ENCODE measurements around the gene TMC1. TPM values are rescaled to one million over a fixed set of nuclear protein-coding genes. Genes with fewer than 3 reads are reported as not detected.

The TMC1 gene
- total RNA-seq, 1 experiment from 2014 or later: 0.36 TPM

DNA sequence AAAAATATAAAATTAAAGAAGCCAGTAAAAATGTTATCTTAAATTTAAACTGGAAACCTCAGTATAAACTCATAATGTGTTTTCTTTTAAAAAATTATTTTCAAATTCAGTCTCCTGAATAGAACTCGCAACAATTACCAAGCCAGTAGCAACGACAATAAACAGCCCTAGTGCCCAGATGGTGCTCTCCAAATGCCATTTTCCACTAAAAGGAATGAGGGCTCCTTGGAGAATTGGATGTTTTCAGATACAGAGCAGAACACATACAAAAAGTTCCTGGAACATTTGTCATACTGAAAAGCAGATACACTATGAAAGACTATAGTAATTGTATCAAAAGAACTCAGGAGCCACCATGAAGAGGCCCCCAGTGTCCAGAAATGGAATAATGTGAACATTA is 97.4 kb downstream of the TMC1 start:
- no peaks in the 10 kb centered on the region for H3K9me3 ChIP-seq (ENCODE audit: control insufficient read depth, insufficient read depth, low read depth, low read length)
- H3K36me3 ChIP-seq (ENCODE audit: control insufficient read depth, insufficient read depth, low read length): no peaks in the 10 kb centered on the region
- no peak overlapping the region for H3K27ac ChIP-seq (ENCODE audit: low read length)
- ATAC-seq: no peak
- intact Hi-C loops (cut with micrococcal nuclease; ENCODE audit: unreplicated experiment) (no loop called here), in situ Hi-C loops (cut with HindIII; ENCODE audit: low pct_unique_long_range_greater_than_20kb, low sequenced_read_pairs) (no loop called here)
- TF ChIP-seq, protein P1, sequence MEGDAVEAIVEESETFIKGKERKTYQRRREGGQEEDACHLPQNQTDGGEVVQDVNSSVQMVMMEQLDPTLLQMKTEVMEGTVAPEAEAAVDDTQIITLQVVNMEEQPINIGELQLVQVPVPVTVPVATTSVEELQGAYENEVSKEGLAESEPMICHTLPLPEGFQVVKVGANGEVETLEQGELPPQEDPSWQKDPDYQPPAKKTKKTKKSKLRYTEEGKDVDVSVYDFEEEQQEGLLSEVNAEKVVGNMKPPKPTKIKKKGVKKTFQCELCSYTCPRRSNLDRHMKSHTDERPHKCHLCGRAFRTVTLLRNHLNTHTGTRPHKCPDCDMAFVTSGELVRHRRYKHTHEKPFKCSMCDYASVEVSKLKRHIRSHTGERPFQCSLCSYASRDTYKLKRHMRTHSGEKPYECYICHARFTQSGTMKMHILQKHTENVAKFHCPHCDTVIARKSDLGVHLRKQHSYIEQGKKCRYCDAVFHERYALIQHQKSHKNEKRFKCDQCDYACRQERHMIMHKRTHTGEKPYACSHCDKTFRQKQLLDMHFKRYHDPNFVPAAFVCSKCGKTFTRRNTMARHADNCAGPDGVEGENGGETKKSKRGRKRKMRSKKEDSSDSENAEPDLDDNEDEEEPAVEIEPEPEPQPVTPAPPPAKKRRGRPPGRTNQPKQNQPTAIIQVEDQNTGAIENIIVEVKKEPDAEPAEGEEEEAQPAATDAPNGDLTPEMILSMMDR (IDR thresholded peaks at IDR 0.05): no peak
- TF ChIP-seq TCF7L2 (IDR thresholded peaks at IDR 0.05; ENCODE audit: low read depth, low read length): no peak
- no peaks in the 10 kb centered on the region for H3K4me1 ChIP-seq (ENCODE audit: control insufficient read depth, insufficient read depth, low read length)
- ChIA-PET POLR2A (no interaction called here), CTCF (no interaction called here)
- no peak for DNase-seq (ENCODE audit: low read depth, low spot score)
- no peak overlapping the region for H3K4me3 ChIP-seq (ENCODE audit: low read depth in 2 of 2, low read length in 2 of 2)
- BruUV-seq (replicated peaks): no TSS peak
- H3K27me3 ChIP-seq (ENCODE audit: control insufficient read depth, insufficient read depth, low read length): no peaks in the 10 kb centered on the region

DNA sequence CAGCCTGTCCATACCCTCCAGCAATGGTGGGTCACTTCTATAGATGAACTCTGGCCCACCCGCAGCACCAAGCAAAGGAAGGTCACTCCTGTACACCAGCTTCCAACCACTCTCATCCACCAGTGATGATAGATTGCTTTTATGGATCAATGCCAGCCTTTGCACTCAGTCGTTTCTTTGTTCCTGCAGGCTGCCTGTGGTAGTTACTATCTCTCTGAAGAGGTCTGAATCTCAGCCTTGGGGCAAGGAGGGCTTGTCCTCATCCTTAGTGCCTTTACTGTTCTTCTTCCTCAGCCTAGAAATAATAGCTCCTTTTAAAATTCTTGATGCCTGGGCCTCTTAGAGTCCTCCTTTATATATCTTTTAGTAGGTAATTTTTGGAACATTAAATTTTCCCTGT is 100.8 kb downstream of the TMC1 start:
- POLR2A ChIA-PET: no interaction called here
- no TSS peak for BruUV-seq (replicated peaks)

More for the DNA sequence above, 100.8 kb downstream of the TMC1 start:
- no peaks in the 10 kb centered on the region for H3K27me3 ChIP-seq (ENCODE audit: control insufficient read depth, insufficient read depth, low read length)
- ATAC-seq (no peak), DNase-seq (ENCODE audit: low read depth, low spot score) (no peak)
- TF ChIP-seq, protein P1 (IDR thresholded peaks at IDR 0.05): no peak
- no peak for TF ChIP-seq TCF7L2 (IDR thresholded peaks at IDR 0.05; ENCODE audit: low read depth, low read length)
- TF ChIP-seq, protein P2, sequence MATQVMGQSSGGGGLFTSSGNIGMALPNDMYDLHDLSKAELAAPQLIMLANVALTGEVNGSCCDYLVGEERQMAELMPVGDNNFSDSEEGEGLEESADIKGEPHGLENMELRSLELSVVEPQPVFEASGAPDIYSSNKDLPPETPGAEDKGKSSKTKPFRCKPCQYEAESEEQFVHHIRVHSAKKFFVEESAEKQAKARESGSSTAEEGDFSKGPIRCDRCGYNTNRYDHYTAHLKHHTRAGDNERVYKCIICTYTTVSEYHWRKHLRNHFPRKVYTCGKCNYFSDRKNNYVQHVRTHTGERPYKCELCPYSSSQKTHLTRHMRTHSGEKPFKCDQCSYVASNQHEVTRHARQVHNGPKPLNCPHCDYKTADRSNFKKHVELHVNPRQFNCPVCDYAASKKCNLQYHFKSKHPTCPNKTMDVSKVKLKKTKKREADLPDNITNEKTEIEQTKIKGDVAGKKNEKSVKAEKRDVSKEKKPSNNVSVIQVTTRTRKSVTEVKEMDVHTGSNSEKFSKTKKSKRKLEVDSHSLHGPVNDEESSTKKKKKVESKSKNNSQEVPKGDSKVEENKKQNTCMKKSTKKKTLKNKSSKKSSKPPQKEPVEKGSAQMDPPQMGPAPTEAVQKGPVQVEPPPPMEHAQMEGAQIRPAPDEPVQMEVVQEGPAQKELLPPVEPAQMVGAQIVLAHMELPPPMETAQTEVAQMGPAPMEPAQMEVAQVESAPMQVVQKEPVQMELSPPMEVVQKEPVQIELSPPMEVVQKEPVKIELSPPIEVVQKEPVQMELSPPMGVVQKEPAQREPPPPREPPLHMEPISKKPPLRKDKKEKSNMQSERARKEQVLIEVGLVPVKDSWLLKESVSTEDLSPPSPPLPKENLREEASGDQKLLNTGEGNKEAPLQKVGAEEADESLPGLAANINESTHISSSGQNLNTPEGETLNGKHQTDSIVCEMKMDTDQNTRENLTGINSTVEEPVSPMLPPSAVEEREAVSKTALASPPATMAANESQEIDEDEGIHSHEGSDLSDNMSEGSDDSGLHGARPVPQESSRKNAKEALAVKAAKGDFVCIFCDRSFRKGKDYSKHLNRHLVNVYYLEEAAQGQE (IDR thresholded peaks at IDR 0.05; ENCODE audit: insufficient read depth in 1 of 2, low read depth in 2 of 2, low read length in 1 of 2): no peak
- no peak for TF ChIP-seq POLR2AphosphoS5 (IDR thresholded peaks at IDR 0.05; ENCODE audit: low read depth, low read length)
- no peak for TF ChIP-seq SIN3A (IDR thresholded peaks at IDR 0.05; ENCODE audit: borderline replicate concordance, insufficient read depth, low read depth, low read length)
- no peak overlapping the region for H3K27ac ChIP-seq (ENCODE audit: low read length)
- H3K36me3 ChIP-seq (ENCODE audit: control insufficient read depth, insufficient read depth, low read length): no peaks in the 10 kb centered on the region
- no peaks in the 10 kb centered on the region for H3K4me1 ChIP-seq (ENCODE audit: control insufficient read depth, insufficient read depth, low read length)
- H3K9me3 ChIP-seq (ENCODE audit: control insufficient read depth, insufficient read depth, low read depth, low read length): no peaks in the 10 kb centered on the region
- intact Hi-C loops (cut with micrococcal nuclease; ENCODE audit: unreplicated experiment): no loop called here
- H3K4me3 ChIP-seq (ENCODE audit: low read depth in 2 of 2, low read length in 2 of 2): no peak overlapping the region
- in situ Hi-C loops (cut with HindIII; ENCODE audit: low pct_unique_long_range_greater_than_20kb, low sequenced_read_pairs): no loop called here
- CTCF ChIA-PET: no interaction called here

Data from Panc1 (cell line).